GM18861 (cell line): ENCODE measurements around the gene PIGT.

Experiments used
- ATAC-seq: cut with Tn5 transposase; IDR thresholded peaks from one replicate; pipeline ENCODE4 v1.9.1; 2021; ENCODE audit not compliant: unreplicated experiment

PIGT gene

GRCh38 chr20:45400346-45401031 lies 15.5 kb upstream of the PIGT start:
- no peak for ATAC-seq

DNA sequence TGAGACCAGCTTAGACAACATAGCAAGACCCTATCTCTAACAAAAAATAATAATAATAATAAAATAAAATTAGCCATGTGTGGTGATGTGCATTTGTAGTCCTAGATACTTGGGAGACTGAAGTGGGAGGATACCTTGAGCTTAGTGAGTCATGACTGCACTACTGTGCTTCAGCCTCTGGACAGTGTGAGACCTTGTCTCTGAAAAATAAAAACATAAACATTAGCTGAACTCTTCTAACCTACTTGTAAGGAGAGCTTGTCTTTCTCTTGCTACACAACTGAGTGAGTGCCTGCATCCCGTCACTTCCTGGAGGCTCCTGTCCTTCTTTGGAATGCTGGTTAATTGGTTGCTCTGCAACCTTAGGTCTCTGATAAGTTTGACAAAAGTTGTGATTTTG lies 13.0 kb upstream of the PIGT start:
- ATAC-seq = no peak

DNA sequence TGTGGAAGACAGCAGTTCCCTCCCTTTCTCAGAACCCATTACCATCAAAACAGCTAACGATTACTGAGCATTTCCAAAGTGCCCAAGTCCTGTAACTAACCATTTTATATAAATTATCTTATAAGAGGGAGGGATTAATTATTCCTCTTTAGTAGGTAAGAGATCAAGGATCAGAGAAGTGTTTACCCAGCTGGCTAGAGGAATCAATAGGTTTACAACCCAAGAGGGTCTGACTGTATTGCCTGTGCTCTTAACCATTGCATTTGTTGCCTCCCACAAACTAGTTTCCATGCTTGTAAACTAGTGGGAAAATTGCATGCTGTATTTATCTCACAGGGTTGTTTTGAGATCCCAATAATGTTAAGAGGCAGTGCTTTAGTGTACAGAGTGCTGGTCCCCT lies 11.5 kb upstream of the PIGT start:
- no peak for ATAC-seq

DNA sequence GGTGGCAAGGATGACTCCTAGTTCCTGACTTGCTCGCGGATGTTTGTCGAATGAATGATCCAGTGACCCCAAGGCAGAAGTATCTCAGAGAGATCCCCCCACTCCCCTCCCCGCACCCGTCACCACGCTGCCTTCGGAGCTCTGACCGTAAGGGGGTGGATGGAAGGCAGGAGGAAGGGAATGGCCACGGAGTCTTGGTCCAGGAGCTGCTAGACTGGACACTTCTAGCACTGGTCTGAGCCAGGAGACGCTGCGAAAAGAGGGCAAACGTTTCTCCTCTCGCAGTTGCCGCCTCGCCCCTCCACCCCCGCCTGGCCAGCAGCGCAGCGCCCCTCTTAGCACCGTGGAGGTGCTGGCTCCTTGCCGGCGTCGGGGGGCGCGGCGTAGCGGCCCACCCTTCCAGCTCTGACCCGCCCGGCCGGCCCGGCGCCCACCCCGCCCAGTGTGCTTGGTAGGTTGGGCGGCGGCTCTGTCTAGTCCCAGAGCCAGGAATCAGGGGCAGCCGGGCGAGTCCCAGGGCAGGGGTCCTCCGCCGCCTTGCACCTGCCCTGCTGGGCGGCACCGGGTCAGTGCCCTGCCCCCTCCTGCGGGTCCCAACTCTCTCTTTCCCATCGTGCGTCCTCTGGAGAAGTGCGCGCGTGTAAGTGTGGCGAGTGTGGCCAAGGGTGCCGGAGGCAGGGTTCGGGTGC lies 10.2 kb upstream of the PIGT start:
- ATAC-seq = no peak

- no peak for ATAC-seq
Measured at GRCh38 chr20:45406260-45407066, 9.5 kb upstream of the PIGT start.

GRCh38 chr20:45407067-45407745 lies 8.7 kb upstream of the PIGT start:
- ATAC-seq = no peak

GRCh38 chr20:45407783-45408645 lies 7.9 kb upstream of the PIGT start, which contains the start of gene DBNDD2:
DBNDD2 (plus strand) TSS chr20:45408289; CDS start chr20:45408468, 179 bp downstream.
- ATAC-seq = no peak

- no peak for ATAC-seq
Measured at GRCh38 chr20:45408646-45409213, 7.2 kb upstream of the PIGT start.

DNA sequence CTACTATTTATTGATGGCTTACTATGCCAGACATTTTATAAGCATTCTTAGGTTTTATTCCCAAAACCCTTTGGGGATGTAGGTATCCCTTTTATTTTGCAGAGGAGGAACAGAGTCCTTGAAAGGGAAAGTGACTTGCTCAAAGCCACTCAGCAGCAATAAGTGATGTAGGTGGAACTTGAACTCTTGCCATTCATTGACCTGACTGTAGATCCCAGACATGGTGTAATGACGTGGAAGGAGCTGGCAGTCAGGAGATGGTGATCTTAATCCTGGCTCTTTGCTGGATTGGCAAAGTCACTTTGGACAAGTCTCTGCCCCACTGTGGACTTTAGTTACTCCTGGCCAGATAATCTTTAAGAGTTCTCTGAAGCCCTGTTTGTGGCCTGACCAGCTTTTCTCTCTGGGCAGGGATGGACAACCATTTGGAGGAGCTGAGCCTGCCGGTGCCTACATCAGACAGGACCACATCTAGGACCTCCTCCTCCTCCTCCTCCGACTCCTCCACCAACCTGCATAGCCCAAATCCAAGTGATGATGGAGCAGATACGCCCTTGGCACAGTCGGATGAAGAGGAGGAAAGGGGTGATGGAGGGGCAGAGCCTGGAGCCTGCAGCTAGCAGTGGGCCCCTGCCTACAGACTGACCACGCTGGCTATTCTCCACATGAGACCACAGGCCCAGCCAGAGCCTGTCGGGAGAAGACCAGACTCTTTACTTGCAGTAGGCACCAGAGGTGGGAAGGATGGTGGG lies 6.2 kb upstream of the PIGT start:
- ATAC-seq = no peak

DNA sequence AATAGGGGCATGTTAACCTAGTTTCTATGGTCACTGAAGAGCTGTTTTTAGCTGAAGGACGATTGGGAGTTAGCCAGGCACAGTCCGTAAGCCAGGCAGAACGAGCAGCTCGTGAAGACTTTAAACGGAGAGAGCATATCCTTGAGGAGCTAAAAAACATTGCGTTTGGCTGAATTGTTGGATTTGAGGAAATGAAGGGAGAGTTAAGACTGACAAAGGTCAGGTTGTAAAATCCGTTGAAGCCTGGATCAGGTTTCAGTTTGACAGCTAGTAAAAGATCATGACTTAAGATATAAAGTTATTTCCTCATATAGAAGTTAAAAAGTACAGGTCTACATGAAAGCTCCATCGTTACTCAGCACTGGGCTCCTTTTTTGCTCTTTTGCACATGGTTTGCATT lies 5.1 kb upstream of the PIGT start:
- ATAC-seq = no peak

DNA sequence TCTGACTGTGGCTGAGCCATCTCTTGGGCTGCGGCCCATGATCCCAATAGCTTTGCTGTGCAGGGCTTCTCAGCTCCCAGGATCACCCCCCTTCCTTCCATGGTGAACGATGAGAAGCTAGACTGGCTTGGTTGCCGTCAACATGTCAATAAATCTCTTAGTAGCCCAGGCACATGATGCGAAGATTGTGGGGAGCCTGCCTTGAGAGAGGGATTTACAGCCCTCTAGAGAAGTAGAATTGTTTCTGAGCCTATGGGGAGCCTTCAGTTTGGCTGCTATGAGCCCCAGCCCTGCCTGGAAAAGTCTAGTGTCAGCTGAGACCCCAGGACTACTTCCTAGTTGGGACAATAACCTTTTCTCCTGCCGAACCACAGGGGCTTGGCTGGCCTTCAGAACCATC lies 3.3 kb upstream of the PIGT start:
- ATAC-seq = no peak

GRCh38 chr20:45413479-45413878 lies 2.5 kb upstream of the PIGT start:
- no peak for ATAC-seq

DNA sequence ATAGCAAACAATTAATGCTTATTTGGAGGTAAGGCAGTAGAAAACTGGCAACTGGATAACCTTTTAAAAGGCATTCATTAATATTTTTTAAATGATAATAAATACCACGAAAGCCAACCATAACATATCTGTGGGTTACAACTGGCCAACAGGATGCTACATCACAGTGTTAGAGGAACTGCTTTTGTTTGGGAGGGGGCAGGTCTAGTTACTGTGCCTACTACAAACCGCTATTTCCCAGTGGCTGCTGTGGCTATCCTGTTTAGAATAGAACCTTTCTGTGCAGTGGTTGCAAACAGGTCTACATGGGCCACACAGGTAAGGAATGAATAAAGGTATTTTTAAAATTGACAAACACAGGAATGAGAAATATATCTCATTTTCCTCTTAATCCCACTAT lies 976 bp downstream of the PIGT start:
- no peak for ATAC-seq

DNA sequence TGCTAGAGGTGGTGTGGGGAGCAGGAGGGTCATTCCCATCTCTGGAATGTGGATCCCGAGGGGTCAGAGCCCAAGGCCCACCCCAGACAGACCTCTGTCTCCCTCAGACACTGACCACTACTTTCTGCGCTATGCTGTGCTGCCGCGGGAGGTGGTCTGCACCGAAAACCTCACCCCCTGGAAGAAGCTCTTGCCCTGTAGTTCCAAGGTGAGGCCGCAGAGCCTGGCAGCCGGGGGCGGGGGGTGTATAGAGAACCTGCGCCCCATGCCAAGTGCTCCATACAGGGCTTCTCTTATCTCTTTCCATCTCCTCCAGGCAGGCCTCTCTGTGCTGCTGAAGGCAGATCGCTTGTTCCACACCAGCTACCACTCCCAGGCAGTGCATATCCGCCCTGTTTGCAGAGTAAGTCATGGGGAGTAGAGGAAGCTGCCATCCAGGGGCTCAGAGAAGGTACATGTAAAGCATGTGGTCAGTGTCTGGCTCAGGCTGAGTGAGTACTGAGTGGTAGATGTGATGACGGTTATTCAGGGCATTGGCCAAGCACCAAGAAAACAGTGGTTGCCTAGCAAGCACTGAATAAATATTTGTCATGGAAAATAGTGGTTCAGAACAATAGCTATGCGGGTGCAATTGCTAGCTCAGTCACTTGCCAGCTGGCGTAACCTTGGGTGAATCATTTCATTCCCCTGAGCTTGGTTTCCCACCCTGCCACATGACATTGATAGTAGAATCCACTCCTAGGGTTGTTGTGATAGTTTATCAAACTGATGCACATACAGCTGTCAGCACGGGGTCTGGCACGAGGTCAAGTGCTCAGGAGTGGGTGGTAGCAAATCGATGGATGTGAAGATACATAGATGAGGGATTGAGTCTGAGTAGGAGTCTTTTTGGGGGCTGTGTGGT lies 3.5 kb downstream of the PIGT start:
- peak; percentile 79 for ATAC-seq

DNA sequence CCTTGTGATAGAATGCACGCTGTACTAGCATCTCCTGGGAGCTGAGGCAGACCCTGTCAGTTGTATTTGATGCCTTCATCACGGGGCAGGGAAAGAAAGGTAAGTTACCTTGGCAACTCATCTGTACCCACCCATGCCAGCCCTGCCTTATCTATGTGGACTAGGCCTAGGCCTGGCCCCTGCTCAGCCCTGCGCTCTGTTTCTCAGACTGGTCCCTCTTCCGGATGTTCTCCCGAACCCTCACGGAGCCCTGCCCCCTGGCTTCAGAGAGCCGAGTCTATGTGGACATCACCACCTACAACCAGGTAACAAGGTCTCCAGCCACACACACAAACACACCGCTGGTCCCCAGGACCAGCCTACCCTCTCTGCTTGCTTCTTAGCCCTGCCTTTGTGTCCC lies 4.2 kb downstream of the PIGT start:
- no peak for ATAC-seq

DNA sequence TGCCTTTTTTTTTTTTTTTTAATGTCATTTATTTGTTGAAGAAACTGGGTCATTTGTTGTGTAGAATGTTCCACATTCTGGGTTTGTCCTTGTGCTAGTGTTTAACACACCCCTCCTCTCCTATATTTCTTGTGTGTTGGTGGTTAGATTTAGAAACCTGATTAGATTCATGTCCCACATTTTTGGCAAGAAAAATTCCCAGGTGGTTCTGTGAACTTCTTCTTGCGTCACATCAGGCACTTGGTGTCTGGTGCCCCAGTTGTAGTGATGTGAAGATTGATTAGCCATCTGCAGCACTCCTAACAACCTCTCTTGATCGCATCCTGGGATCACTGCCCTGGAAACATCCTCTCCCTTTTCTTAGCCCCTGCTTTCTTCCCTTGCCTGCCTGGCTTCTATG lies 7.8 kb downstream of the PIGT start:
- ATAC-seq = no peak

DNA sequence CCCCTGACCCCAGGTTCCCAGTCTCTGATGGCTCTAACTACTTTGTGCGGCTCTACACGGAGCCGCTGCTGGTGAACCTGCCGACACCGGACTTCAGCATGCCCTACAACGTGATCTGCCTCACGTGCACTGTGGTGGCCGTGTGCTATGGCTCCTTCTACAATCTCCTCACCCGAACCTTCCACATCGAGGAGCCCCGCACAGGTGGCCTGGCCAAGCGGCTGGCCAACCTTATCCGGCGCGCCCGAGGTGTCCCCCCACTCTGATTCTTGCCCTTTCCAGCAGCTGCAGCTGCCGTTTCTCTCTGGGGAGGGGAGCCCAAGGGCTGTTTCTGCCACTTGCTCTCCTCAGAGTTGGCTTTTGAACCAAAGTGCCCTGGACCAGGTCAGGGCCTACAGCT lies 9.6 kb downstream of the PIGT start:
- no peak for ATAC-seq

- ATAC-seq = no peak
Measured at GRCh38 chr20:45426320-45427016, 10.5 kb downstream of the PIGT start.
